Measurements from ENCODE around the gene RBM43.
"Not testable (repeated sequence)": the region's sequence is repeated elsewhere in the genome, so short reads cannot be mapped to it uniquely, and the experiment has no call there.

- TF ChIP-seq SP1 (IDR thresholded peaks at IDR 0.05); ELF4 (IDR thresholded peaks at IDR 0.05); NFRKB (IDR thresholded peaks at IDR 0.05); FOXA1 (IDR thresholded peaks at IDR 0.05); FOXM1 (IDR thresholded peaks at IDR 0.05; ENCODE audit: borderline replicate concordance); TARDBP (IDR thresholded peaks at IDR 0.05); ARNT (IDR thresholded peaks at IDR 0.05); HDGF (IDR thresholded peaks at IDR 0.05; ENCODE audit: borderline replicate concordance); ZNF384 (IDR thresholded peaks at IDR 0.05); FOXK2 (IDR thresholded peaks at IDR 0.05): not testable (repeated sequence)
- TF ChIP-seq, protein P1, sequence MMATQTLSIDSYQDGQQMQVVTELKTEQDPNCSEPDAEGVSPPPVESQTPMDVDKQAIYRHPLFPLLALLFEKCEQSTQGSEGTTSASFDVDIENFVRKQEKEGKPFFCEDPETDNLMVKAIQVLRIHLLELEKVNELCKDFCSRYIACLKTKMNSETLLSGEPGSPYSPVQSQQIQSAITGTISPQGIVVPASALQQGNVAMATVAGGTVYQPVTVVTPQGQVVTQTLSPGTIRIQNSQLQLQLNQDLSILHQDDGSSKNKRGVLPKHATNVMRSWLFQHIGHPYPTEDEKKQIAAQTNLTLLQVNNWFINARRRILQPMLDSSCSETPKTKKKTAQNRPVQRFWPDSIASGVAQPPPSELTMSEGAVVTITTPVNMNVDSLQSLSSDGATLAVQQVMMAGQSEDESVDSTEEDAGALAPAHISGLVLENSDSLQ (IDR thresholded peaks at IDR 0.05), result not testable (repeated sequence)
These were observed 28.4 kb downstream of the RBM43 start for GRCh38 chr2:151233288-151233687.

All from HEK293T (cell line).